NCI-H1417 (cell line): ENCODE results near the gene SCAANT1.

Experiments
- DNase-seq, 3 experiments: peaks; one replicate each; lab custom pipeline; 2025; lab: John Stamatoyannopoulos, UW

SCAANT1 gene

GRCh38 chr3:63900459-63900858 lies 11.7 kb downstream of the SCAANT1 start:
- DNase-seq, result peak; percentile 40 to 75 (median 45)

DNA sequence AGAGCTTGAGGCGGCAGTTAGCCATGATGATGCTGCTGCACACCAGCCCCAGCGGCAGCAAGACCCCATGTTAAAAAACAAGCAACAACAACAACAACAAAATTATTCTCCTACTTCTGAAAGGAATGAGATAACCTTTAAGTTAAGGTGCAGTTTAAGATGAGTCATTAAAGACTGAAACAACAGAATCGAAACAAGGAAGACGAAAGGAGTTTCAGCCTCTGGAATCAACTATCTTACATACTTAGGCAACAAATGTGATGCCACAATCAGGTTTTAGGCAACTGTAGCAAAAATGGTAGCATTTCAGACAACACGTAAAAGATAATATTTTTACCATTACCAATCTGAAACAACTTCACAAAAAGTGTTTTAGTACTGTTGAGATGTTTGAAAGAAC lies 12.2 kb downstream of the SCAANT1 start:
- DNase-seq, result no peak

DNA sequence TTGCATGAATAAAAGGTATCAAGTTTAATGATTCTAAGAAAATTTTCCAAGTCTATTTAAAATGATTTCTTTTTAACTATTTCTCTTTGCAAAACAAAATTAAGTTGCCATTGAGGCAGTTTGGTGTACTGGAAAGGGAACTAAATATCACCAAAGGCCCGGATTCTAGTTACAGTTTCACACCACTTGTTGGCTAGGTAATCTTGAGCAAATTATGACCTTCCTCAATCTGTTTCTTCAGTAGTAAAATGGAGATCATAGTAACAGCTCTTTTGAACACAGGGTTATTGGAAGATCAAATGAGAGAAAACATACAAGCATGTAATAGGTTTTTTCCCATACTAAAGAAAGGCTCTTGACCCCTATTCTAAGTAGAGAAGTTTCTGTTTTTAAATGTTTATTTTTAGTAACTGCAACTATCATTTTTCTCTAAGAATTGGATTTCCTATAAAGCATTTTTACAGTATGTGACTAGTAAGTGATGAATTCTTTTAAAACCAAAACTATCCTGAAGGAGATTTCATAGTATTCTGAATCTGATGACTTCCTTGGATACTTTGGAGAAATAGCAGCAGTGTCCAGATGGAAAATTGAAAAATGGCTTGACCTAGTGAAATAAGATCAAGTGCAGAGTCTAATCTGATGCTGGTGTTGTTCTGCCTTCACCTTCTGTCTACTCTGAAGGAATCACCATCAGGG lies 15.7 kb downstream of the SCAANT1 start:
- DNase-seq, result no peak

DNA sequence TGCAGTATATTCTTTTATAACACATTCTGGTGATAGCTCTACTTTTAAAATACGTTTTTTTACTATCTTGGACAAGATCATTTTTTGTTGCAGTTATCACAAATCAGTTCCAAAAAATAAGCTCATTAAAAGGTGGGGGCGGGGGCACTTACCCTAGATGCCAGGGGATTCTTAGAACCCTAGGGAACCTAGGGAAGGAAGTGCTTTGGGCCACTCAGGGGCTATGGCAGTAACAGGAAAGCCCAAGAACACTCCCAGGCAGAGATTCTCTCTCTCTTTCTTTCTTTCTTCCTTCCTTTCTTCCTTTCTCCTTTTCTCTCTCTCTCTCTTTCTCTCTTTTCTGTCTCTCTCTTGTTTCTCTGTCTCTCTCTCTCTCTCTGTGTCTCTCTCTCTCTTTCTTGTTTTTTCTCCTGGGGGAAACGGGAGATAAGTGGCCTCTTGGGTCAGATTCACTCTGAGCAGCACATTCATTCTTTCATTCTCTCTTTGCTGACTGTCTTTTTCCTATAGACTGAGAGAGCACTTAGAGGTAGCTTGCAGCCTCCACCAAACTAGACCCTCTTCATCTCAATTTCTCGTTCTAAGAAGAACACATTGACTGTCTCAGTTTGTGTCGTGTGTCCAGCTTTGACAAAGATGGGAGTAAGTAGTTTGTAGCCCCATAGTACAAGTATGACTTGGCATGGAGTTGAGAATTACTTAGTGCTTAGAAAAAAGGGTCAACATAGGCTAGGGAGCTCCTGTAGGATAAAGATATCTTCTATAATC lies 16.6 kb downstream of the SCAANT1 start:
- DNase-seq, result no peak

DNA sequence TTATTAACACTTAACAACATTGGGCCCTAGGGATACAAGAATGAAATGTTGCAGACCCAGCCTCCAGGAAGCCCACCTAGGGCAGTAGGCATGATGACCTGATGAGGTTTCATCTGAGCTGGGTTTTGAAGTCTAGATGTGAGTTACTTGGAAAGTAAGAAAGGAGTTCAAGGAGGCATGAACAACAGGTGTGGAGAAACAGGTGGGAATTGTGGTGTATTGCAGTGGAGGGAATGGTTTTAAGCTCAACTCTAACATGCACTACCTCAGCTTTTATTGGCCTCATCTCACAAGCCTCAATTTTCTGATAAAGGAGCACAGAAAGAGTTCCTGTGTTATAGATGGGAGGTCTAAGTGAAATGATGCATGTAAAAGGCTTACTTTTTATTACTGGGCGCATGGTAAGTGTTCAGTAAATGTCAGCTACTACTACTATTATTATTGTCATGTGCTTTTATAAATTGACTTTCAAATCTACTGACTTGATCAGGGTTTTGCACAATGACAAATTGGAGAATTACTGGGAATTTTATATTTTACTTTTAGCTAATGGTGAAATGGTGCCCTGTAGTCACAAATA lies 19.3 kb downstream of the SCAANT1 start:
- DNase-seq, result no peak

DNA sequence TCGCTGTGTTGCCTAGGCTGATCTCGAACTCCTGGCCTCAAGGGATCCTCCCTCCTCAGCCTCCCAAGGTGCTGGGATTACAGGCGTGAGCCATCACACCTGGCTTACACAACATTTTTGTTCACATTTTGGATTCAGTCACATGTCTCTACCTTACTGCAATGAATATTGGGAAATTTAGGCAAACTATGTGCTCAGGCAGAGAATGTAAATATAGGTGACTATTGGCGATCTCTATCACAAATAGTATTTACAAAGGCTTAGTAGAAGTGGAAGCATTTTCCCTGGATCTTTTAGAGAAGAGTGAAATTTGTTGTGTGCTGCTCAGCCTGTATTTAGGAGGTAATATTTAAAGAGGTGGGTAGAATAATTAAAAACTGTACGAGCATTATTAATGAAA lies 20.7 kb downstream of the SCAANT1 start:
- DNase-seq, result no peak

DNA sequence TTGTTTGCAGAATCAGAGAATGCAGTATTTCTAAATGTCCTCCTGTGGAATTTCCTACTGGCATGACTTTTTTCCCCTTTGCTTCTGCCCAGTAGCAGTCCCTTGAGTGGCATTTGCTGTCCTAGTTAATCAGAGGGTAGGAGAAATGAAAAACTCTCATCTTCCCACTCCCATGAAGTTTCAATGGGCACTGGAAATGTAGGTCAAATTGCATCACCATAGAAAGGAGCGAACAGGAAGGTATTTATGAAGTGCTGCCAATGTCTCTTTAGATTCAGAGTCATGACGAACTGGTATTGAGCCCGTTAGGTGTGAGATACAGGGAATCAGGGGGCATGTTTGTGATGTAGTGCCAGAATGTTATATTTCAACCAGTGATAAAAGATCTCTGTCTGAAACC lies 25.3 kb downstream of the SCAANT1 start:
- peak in 1 of 3 experiments; percentile 43 for DNase-seq

DNA sequence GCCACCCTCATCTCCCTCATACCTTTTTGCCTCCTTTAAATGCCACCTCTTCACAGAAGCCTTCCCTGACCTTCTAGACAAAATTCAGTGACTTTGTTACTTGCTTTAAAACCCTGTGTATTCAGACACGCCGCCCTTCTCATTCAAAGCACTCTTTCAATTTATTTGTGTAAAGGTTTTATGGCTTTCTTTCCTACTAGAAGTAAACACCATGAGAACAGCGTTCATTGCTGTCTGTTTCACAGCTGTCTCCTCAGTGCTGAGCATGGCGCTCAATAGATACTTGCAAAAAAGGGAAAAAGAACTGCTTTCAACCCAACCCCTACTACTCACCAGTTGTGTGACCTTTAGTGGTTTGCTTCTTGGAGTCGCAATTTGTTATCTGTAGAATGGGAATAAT lies 31.5 kb downstream of the SCAANT1 start:
- no peak for DNase-seq

DNA sequence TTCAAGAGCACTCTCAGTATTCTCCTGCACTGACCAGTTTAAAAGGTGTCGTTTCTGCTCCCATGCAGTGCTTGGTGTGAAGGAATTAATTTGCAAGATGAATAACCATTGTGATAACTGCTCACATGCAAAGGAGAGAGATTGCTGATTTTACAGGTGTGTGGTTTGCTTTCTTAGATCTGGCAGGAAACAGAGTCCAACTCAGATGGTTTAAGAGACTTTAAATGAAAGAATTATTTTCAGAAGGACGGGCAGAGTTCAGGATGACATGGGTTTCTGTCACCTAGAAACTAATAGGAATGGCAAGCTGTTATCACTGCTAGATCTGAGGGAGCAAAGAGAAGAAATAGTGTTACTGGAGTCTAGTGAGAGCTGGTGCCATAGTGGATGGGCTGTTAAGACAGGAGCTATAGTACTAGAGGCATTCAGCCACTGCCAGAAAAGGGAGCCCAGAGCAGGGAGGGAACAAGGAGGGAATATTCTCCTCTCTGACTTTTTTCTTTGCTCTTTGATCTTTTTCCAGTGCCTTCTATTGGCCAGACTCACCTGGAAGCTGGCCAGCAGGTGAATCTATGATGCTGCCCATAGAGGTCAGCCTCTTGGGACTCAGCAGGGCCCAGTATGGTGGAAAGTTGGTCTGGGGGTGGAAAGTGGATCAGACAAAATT lies 33.7 kb downstream of the SCAANT1 start:
- DNase-seq, result no peak

DNA sequence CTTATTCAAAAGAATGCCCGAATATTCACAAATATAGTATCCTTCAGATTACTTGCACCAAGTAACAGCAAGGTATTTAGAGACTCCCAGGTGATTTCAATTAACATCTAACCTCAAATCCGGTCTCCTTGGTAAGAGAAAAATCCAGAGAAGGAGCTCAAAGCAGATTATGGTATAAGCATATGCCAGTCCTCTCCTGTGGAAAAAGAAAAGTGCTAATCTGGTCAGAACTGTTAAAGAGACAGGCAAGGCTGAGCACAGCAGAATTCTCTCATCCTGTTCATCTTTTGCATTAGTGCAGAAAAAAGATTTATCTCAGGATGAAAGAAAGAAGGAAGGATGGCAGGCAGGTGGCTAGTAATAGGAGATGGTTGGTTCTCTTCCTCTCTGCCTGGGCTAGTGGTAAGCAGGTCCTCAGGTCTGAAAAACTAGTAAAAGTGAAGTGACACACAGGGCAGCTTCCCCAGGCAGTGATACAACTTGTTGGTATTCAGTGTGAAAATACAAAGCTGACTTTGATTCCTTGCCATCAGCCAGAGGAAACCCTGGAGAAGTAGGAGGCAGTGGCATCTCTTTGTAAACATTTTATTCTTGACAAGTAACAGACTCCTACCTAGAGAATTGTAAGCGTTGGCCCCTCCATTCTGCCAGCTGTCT lies 34.3 kb downstream of the SCAANT1 start:
- DNase-seq, result peak in 1 of 3 experiments; percentile 4

GRCh38 chr3:63876260-63876659 lies 35.9 kb downstream of the SCAANT1 start:
- peak in 1 of 3 experiments; percentile 27 for DNase-seq

- peak; percentile 52 to 91 (median 56) for DNase-seq
Observed at GRCh38 chr3:63875510-63875909, 36.7 kb downstream of the SCAANT1 start.

DNA sequence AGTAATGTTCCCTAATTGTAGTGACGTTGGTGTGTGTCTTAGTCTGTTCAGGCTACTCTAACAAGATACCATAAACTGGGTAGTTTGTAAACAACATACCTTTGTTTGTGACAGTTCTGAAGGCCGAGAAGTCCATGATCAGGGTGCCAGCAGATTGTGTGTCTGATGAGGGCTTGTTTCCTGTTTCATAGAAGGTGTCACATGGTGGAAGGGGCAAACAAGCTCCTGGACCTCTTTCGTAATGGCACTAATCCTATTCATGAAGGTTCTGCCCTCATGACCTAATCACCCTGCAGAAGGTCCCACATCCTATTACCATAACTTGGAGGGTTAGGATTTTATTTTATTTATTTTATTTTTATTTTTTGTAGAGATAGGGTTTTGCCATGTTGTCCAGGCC lies 37.4 kb downstream of the SCAANT1 start:
- no peak for DNase-seq

DNA sequence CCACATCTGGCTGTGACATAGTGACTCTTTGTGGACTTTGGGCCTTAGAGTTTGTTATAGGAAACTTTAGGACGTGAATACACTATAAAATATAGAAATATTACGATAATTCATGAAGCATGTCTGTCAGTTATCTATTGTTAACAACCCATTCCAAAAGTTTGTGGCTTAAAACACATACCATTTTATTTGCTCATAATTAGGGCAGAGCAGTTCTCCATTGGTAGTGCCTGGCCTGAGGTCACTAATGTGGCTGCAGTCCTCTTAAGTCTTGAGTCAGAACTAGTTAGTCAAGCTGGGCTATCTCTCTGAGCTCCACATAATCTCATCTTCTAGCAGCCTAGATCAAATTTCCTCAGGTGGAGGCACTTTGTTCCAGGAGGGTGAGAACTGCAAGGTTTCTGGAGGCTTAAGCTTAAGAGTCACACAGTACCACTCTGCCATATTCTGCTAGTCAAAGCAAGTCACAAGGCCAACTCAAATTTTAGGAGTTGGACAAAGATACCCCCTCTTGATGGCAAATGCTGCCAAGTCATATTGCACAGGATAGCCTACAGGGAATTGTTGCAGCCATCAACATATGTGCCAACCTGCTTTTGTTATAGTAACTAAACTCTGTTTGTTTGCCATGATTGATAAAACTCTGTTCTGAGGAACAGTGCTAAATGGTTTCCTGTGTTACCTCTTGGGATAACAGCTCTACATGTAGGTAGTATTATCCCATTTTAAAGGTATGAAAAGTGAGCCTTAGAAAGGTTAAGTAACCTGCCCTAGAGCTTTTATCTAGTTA lies 39.9 kb downstream of the SCAANT1 start:
- DNase-seq, result no peak

DNA sequence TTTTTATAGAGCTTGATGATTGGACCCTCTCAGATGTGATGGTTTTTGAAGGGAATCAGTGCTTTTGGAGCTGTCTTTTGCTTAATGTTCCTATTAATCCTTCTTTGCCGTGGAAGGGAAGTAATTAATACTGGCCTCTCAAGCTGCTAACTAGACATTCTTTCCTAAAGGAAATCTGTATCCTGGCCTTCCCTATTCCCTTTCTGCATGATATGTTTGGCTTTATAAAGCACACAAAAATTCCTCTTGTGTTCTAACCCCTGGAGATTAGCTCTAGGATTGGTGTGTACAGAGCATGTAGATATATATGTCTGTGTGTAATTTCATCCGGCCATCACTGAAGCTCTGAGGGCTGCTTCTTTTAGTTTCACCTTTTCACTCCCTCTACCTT lies 41.6 kb downstream of the SCAANT1 start:
- DNase-seq, result peak in 2 of 3 experiments; percentile 8 to 9

DNA sequence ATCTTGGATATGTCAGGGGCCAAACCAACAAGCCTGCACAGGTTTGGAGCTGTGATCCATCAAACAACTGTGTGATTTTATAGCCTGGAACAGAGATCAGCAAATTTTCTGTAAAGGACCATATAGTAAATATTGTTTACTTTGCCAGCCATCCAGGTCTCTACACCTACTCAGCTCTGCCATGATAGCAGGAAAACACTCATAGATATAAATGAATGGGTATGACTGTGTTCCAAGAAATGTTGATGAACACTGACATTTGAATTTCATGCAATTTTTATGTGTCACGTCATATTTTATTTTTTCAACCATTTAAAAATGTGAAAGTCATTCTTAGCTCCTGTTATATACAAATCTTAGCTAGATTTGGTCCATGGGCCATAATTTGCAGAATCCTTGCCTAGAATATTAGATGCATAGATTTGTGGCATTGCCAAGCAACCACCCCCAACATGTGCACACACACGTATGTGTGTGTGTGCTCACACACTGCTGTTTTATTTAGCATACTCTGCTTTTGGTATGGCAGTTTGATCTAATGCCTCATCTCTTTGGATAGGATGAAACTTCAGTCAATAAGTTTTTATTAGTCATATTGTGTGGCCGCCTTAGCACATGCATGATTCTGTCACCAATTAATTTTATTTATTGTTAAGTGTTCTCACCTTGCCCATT lies 42.1 kb downstream of the SCAANT1 start:
- peak in 1 of 3 experiments; percentile 5 for DNase-seq

- no peak for DNase-seq
Observed at GRCh38 chr3:63867225-63867624, 45.0 kb downstream of the SCAANT1 start.

GRCh38 chr3:63864965-63865327 lies 47.2 kb downstream of the SCAANT1 start:
- DNase-seq, result no peak

DNA sequence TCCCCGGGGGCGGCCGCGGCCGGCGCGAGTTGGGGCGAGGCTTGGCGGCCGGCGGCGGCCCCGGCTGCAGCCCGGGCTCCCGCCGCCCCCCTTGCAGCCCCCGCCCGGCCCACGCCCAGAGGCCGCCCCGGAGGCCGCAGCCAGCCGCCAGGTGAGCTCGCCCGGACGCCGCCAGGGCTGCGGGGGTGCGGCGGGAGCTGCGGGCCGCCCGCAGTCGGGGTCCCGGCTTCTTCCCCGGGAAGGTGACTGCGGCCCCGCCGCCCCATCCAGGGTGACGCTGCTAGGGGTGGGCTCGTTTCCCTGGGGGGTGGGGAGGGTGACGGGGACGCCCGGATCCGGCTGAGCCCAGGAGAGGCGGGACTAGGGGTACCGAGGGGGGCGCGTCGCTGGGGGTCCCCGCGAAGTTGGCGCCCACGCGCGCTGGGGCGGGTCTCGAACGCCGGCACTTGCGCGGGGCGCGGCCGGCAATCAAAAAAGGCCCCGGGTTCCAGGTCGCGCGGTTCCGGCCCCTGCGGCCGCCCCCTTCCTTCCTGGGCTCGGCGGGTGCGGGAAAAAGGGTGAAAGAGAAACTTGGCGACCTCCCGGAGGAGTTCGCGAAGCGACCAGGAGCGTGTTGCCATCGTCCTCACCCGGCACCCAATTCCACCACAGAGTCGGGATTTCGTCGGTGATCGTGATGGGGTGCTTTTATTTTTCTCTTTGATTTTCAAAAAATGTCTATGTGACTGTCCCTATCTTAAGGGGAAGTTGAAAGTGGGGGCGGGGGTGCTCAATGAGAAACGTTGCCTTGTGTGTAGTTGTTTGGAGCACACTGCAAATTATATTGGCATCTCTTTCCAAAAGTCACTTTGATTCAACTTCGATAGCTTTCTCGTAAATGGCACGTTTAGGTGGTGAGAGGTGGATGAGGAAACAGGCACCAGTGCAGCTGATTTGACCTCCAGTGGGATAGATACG lies 47.9 kb downstream of the SCAANT1 start:
- DNase-seq, result peak in 2 of 3 experiments; percentile 50 to 62
